ENCODE measurements around the gene CRIP2. TPM values are rescaled to one million over a fixed set of nuclear protein-coding genes. Genes with fewer than 3 reads are reported as not detected.

Gene CRIP2
- total and polyA plus RNA-seq, 4 donors = 4.3 to 40.0 (median 20.7) TPM

DNA sequence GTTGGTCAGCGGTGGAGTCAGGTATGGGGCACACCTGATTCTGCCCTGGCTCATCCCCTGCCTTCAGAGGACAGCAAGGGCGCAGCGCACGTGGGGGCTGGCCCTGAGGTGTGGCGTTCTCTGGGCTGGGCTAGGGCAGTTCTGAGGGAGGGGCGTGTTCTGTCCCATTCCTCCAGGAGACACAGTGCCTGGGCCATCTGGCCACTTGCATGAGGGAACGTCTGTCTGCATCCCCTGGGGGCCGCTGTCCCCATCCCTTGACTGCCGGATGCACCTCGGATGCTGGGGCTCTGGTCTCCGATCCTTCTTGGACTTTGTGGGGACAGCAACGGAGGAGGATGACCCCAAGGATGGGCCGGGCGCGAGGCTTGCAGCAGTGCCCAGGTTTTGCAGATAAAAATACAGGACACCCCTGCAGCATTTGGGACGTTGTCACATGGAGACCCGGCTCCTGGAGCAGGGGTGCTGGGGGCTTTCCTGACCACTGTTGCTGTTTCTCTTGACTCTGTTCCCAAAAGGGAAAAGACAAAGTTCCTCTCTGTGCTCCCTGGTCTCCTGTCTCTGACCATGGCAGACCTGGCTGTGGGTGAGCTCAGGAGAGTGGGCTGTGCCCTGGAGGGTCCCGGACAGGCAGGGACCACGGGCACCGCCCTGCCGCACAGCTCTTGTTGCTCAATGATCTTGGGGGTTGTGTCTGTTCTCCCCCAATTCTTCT is 48.0 kb upstream of the CRIP2 start:
- H3K9me3 ChIP-seq (ENCODE audit: control insufficient read depth in 4 of 4, low read length in 3 of 4) = no peaks in the 10 kb centered on the region
- H3K4me1 ChIP-seq (ENCODE audit: control insufficient read depth in 4 of 4, insufficient read depth in 4 of 4, low read length in 3 of 4) = peaks cover 9 to 25% (median 13%) of the 10 kb centered on the region in 4 donors
- H3K9ac ChIP-seq (ENCODE audit: low read depth in 1 of 2, low read length in 2 of 2) = no peak overlapping the region
- no peak overlapping the region for H3K4me3 ChIP-seq (ENCODE audit: low read depth in 1 of 3, low read length in 3 of 3)
- no peak for DNase-seq (ENCODE audit: low spot score)
- peaks cover 0 to 6% (median 2%) of the 10 kb centered on the region in 4 donors for H3K36me3 ChIP-seq (ENCODE audit: control insufficient read depth in 4 of 4, insufficient read depth in 3 of 4, low read depth in 1 of 4, low read length in 3 of 4)
- no peaks in the 10 kb centered on the region for H3K27me3 ChIP-seq (ENCODE audit: control insufficient read depth in 4 of 4, insufficient read depth in 4 of 4, low read length in 3 of 4)
- no peak overlapping the region for H3K27ac ChIP-seq (ENCODE audit: low read depth in 1 of 2, low read length in 2 of 2)
- WGBS = 98% methylated on average over 21 of the region's 21 CpGs
- TF ChIP-seq, protein P1, sequence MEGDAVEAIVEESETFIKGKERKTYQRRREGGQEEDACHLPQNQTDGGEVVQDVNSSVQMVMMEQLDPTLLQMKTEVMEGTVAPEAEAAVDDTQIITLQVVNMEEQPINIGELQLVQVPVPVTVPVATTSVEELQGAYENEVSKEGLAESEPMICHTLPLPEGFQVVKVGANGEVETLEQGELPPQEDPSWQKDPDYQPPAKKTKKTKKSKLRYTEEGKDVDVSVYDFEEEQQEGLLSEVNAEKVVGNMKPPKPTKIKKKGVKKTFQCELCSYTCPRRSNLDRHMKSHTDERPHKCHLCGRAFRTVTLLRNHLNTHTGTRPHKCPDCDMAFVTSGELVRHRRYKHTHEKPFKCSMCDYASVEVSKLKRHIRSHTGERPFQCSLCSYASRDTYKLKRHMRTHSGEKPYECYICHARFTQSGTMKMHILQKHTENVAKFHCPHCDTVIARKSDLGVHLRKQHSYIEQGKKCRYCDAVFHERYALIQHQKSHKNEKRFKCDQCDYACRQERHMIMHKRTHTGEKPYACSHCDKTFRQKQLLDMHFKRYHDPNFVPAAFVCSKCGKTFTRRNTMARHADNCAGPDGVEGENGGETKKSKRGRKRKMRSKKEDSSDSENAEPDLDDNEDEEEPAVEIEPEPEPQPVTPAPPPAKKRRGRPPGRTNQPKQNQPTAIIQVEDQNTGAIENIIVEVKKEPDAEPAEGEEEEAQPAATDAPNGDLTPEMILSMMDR (IDR thresholded peaks at IDR 0.05; ENCODE audit: low read depth, low read length, missing input control) = no peak
- no peak for TF ChIP-seq RAD21 (IDR thresholded peaks at IDR 0.05)
- no peak for TF ChIP-seq FOXA2 (IDR thresholded peaks at IDR 0.05)
- no peak for TF ChIP-seq HNF4G (IDR thresholded peaks at IDR 0.05)
- TF ChIP-seq RXRA (IDR thresholded peaks at IDR 0.05) = no peak
- TF ChIP-seq, protein P2, sequence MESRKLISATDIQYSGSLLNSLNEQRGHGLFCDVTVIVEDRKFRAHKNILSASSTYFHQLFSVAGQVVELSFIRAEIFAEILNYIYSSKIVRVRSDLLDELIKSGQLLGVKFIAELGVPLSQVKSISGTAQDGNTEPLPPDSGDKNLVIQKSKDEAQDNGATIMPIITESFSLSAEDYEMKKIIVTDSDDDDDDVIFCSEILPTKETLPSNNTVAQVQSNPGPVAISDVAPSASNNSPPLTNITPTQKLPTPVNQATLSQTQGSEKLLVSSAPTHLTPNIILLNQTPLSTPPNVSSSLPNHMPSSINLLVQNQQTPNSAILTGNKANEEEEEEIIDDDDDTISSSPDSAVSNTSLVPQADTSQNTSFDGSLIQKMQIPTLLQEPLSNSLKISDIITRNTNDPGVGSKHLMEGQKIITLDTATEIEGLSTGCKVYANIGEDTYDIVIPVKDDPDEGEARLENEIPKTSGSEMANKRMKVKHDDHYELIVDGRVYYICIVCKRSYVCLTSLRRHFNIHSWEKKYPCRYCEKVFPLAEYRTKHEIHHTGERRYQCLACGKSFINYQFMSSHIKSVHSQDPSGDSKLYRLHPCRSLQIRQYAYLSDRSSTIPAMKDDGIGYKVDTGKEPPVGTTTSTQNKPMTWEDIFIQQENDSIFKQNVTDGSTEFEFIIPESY (IDR thresholded peaks at IDR 0.05) = no peak

DNA sequence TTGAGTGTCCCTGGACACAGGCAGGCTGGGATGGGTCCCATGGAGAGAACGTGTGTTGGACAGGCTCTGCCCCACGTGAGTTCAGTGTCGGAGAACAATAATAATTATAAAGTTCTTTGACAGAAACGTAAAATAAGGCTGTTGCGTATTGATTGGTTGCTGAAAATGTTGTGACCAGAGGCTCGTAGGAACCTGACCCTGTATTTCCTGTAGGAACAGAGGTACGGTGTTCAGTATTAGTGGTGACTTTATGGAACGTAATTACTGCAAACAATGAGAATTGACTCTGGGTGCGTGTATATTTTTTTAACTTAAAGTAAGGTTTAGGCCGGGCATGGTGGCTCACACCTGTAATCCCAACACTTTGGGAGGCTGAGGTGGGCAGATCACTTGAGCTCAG is 47.2 kb upstream of the CRIP2 start:
- no peak for DNase-seq (ENCODE audit: low spot score)
- TF ChIP-seq HNF4A (conservative IDR thresholded peaks at IDR 0.05) = no peak
- TF ChIP-seq FOXA2 (IDR thresholded peaks at IDR 0.05) = no peak
- TF ChIP-seq, protein P3, sequence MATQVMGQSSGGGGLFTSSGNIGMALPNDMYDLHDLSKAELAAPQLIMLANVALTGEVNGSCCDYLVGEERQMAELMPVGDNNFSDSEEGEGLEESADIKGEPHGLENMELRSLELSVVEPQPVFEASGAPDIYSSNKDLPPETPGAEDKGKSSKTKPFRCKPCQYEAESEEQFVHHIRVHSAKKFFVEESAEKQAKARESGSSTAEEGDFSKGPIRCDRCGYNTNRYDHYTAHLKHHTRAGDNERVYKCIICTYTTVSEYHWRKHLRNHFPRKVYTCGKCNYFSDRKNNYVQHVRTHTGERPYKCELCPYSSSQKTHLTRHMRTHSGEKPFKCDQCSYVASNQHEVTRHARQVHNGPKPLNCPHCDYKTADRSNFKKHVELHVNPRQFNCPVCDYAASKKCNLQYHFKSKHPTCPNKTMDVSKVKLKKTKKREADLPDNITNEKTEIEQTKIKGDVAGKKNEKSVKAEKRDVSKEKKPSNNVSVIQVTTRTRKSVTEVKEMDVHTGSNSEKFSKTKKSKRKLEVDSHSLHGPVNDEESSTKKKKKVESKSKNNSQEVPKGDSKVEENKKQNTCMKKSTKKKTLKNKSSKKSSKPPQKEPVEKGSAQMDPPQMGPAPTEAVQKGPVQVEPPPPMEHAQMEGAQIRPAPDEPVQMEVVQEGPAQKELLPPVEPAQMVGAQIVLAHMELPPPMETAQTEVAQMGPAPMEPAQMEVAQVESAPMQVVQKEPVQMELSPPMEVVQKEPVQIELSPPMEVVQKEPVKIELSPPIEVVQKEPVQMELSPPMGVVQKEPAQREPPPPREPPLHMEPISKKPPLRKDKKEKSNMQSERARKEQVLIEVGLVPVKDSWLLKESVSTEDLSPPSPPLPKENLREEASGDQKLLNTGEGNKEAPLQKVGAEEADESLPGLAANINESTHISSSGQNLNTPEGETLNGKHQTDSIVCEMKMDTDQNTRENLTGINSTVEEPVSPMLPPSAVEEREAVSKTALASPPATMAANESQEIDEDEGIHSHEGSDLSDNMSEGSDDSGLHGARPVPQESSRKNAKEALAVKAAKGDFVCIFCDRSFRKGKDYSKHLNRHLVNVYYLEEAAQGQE (IDR thresholded peaks at IDR 0.05) = no peak
- TF ChIP-seq, protein P4, sequence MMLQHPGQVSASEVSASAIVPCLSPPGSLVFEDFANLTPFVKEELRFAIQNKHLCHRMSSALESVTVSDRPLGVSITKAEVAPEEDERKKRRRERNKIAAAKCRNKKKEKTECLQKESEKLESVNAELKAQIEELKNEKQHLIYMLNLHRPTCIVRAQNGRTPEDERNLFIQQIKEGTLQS (IDR thresholded peaks at IDR 0.05) = no peak
- no peak for TF ChIP-seq SP1 (IDR thresholded peaks at IDR 0.05)
- TF ChIP-seq EGR1 (IDR thresholded peaks at IDR 0.05; ENCODE audit: low read depth in 2 of 2) = no peak
- TF ChIP-seq FOXA1 (IDR thresholded peaks at IDR 0.05) = no peak
- TF ChIP-seq GABPA (IDR thresholded peaks at IDR 0.05 in 1 of 2, conservative IDR thresholded peaks at IDR 0.05 in 1 of 2) = no peak
- no peak for TF ChIP-seq TAF1 (conservative IDR thresholded peaks at IDR 0.05)
- TF ChIP-seq HNF4G (IDR thresholded peaks at IDR 0.05) = no peak
- TF ChIP-seq NR2F2 (IDR thresholded peaks at IDR 0.05) = no peak
- H3K27ac ChIP-seq (ENCODE audit: low read depth in 1 of 2, low read length in 2 of 2) = no peak overlapping the region
- H3K4me3 ChIP-seq (ENCODE audit: low read depth in 1 of 3, low read length in 3 of 3) = no peak overlapping the region
- H3K27me3 ChIP-seq (ENCODE audit: control insufficient read depth in 4 of 4, insufficient read depth in 4 of 4, low read length in 3 of 4) = no peaks in the 10 kb centered on the region
- peaks cover 0 to 6% (median 2%) of the 10 kb centered on the region in 4 donors for H3K36me3 ChIP-seq (ENCODE audit: control insufficient read depth in 4 of 4, insufficient read depth in 3 of 4, low read depth in 1 of 4, low read length in 3 of 4)
- H3K9me3 ChIP-seq (ENCODE audit: control insufficient read depth in 4 of 4, low read length in 3 of 4) = no peaks in the 10 kb centered on the region
- 98% methylated on average over 10 of the region's 10 CpGs for WGBS
- peaks cover 3 to 18% (median 8%) of the 10 kb centered on the region in 4 donors for H3K4me1 ChIP-seq (ENCODE audit: control insufficient read depth in 4 of 4, insufficient read depth in 4 of 4, low read length in 3 of 4)
- no peak overlapping the region for H3K9ac ChIP-seq (ENCODE audit: low read depth in 1 of 2, low read length in 2 of 2)

All from liver (tissue), 9 donors.